Measurements from ENCODE around the gene SUSD3.
A peak's percentile ranks its signal among the peaks of the same experiment; 100 is the strongest.
"Not testable (repeated sequence)": the region's sequence is repeated elsewhere in the genome, so short reads cannot be mapped to it uniquely, and the experiment has no call there.

Gene SUSD3

GRCh38 chr9:93094658-93095204 is 36.2 kb downstream of the SUSD3 start:
- DNase-seq, result peak; percentile 30

- peak; percentile 99 for DNase-seq
Observed at GRCh38 chr9:93095205-93096130, 37.0 kb downstream of the SUSD3 start.

- peak; percentile 55 for DNase-seq
Observed at GRCh38 chr9:93096131-93096802, 37.8 kb downstream of the SUSD3 start, which contains the start of gene CARD19. Gene CARD19, plus strand, starts transcription at chr9:93096217. Its CDS starts 129 bp downstream, at chr9:93096346.

GRCh38 chr9:93096811-93097382 is 38.4 kb downstream of the SUSD3 start:
- no peak for DNase-seq

- no peak for DNase-seq
Observed at GRCh38 chr9:93097511-93098201, 39.2 kb downstream of the SUSD3 start.

- peak; percentile 87 for DNase-seq
Observed at GRCh38 chr9:93098236-93098946, 39.9 kb downstream of the SUSD3 start.

- no peak for DNase-seq
Observed at GRCh38 chr9:93099551-93100275, 41.2 kb downstream of the SUSD3 start.

- no peak for DNase-seq
Observed at GRCh38 chr9:93100276-93100636, 41.8 kb downstream of the SUSD3 start.

- DNase-seq, result not testable (repeated sequence)
Observed at GRCh38 chr9:93101086-93101485, 42.6 kb downstream of the SUSD3 start.

GRCh38 chr9:93105620-93106019 is 47.1 kb downstream of the SUSD3 start:
- DNase-seq, result no peak

- DNase-seq, result no peak
Observed at GRCh38 chr9:93107151-93107824, 48.8 kb downstream of the SUSD3 start.

GRCh38 chr9:93107825-93108161 is 49.3 kb downstream of the SUSD3 start:
- no peak for DNase-seq

- DNase-seq, result no peak
Observed at GRCh38 chr9:93108291-93109041, 50.0 kb downstream of the SUSD3 start.

GRCh38 chr9:93110311-93110855 is 51.9 kb downstream of the SUSD3 start:
- DNase-seq, result no peak

GRCh38 chr9:93111001-93111370 is 52.5 kb downstream of the SUSD3 start:
- no peak for DNase-seq

- no peak for DNase-seq
Observed at GRCh38 chr9:93111371-93112115, 53.0 kb downstream of the SUSD3 start.

- no peak for DNase-seq
Observed at GRCh38 chr9:93112116-93112863, 53.8 kb downstream of the SUSD3 start.

GRCh38 chr9:93112864-93113389 is 54.4 kb downstream of the SUSD3 start:
- no peak for DNase-seq
